Mammary epithelial cell (primary cell): ENCODE measurements around the gene ARHGEF4.

Source experiments
- EZH2 ChIP-seq: IDR thresholded peaks from 2 replicates; pipeline ENCODE4 v1.6.1; 2012; ENCODE audit warnings: low read length, inconsistent platforms, borderline replicate concordance
- TF ChIP-seq, protein P1 (sequence below), 2 donors: IDR thresholded peaks in 1 of 2; conservative IDR thresholded peaks in 1 of 2; 2 replicates each; pipeline ENCODE4 v1.5.1; 2011 to 2012; ENCODE audit warnings: inconsistent platforms in 2 of 2, low read length in 2 of 2, mild to moderate bottlenecking in 2 of 2, control low read depth in 1 of 2, low read depth in 1 of 2; ENCODE audit not compliant: insufficient read depth in 1 of 2; ENCODE audit errors: extremely low read depth in 1 of 2

DNA sequence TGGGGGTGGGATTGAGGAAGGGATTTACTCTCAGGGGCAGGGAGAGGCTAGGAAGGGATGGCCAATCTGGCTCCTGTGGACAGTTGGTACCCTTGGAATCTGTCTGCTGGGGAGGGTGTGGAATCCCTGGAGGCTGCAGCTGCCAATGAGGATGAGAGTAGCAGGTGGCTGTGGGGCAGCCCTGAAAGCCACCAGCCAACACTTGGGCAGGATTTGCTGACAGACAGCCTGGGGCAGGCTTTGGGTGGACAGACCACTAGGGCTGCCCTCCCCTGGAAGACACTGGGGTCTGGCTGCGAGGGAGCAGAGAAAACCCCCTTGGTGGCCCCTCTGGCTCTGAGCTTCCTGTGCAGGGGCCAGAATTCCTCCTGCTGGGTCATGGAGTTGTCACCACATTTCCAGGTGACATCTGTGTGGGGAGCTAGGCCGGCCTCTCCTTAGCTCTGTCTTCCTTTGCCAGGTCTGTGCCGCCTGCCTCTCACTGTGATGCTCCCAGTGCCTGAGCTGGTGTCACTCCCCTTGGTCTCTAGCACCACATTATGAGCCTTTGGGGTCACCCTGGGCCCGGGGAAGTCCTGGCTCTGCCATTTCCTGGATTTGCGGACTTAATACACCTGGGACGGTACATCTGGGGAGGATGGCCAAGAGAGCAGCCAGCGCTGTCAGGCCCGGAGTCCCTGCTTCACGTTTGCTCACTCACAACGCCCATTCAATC is 13.4 kb upstream of the ARHGEF4 start:
- TF ChIP-seq, protein P1, sequence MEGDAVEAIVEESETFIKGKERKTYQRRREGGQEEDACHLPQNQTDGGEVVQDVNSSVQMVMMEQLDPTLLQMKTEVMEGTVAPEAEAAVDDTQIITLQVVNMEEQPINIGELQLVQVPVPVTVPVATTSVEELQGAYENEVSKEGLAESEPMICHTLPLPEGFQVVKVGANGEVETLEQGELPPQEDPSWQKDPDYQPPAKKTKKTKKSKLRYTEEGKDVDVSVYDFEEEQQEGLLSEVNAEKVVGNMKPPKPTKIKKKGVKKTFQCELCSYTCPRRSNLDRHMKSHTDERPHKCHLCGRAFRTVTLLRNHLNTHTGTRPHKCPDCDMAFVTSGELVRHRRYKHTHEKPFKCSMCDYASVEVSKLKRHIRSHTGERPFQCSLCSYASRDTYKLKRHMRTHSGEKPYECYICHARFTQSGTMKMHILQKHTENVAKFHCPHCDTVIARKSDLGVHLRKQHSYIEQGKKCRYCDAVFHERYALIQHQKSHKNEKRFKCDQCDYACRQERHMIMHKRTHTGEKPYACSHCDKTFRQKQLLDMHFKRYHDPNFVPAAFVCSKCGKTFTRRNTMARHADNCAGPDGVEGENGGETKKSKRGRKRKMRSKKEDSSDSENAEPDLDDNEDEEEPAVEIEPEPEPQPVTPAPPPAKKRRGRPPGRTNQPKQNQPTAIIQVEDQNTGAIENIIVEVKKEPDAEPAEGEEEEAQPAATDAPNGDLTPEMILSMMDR (conservative IDR thresholded peaks at IDR 0.05 in 1 of 2, IDR thresholded peaks at IDR 0.05 in 1 of 2; ENCODE audit: extremely low read depth in 1 of 2, insufficient read depth in 1 of 2, low read depth in 1 of 2, low read length in 2 of 2) = no peak
- no peak for TF ChIP-seq EZH2
